ENCODE measurements around the gene GSTM2. TPM values are rescaled to one million over a fixed set of nuclear protein-coding genes. Genes with fewer than 3 reads are reported as not detected.

GSTM2 gene
- total RNA-seq, 1 experiment from 2014 or later: 47.3 TPM

GRCh38 chr1:109628540-109629321 lies 39.1 kb upstream of the GSTM2 start:
- Histone ChIP-seq H3K27ac (ENCODE audit: low read depth, low read length, poor library complexity, severe bottlenecking) (no peak overlapping the region), H3K9me3 (ENCODE audit: low read depth, low read length, poor library complexity, severe bottlenecking) (no peaks in the 10 kb centered on the region), H3K27me3 (replicated peaks; ENCODE audit: insufficient read depth, low read depth, low read length, poor library complexity) (no peaks in the 10 kb centered on the region), H3K4me3 (ENCODE audit: low read depth, low read length, poor library complexity, severe bottlenecking) (no peak overlapping the region), H3K4me1 (ENCODE audit: insufficient read depth, low read length, poor library complexity, severe bottlenecking) (peaks cover 24% of the 10 kb centered on the region), H3K36me3 (ENCODE audit: insufficient read depth, low read length, poor library complexity, severe bottlenecking) (peaks cover 49% of the 10 kb centered on the region)
- CTCF ChIA-PET: interaction anchor here (1.5 kb wide), 1 partner anchor 83 kb away, joined by 3 read pairs; no protein-coding TSS in a partner anchor
- no peak for DNase-seq (ENCODE audit: low spot score)
- no peak for TF ChIP-seq EZH2 (IDR thresholded peaks at IDR 0.05; ENCODE audit: borderline replicate concordance, low read depth, low read length, poor library complexity, severe bottlenecking)
- no peak for TF ChIP-seq CTCF (conservative IDR thresholded peaks at IDR 0.05; ENCODE audit: low read depth, low read length)
- BruUV-seq (replicated peaks): no TSS peak
- POLR2A ChIA-PET (ENCODE audit: low non-redundant PET): no interaction called here
- intact Hi-C loops (cut with micrococcal nuclease; ENCODE audit: unreplicated experiment): no loop called here

DNA sequence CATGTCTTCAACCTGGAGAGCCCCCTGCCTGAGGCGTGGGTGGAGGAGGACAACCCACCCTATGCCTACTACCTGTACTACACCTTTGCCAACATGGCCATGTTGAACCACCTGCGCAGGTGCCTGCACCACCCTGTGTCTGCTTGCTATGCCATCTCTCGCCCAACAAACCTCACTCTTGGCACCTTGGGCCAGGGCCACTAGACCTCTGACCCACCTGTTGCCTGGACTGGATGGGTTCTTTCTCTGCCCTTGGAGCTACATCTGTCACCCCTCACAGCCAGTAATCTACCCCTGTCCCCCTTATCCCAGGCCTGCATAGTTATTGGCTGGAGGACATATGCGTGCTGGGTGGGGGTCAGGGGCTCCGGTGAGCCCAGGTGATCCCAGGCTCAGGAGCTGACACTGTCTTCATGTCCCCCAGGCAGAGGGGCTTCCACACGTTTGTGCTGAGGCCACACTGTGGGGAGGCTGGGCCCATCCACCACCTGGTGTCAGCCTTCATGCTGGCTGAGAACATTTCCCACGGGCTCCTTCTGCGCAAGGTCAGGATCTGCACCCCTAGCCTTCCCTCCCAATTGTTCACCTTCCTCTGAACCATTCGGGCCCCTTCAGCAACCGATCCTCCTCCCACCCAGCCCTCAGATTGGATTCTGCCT lies 38.4 kb upstream of the GSTM2 start:
- no peak overlapping the region for H3K27ac ChIP-seq (ENCODE audit: low read depth, low read length, poor library complexity, severe bottlenecking)
- POLR2A ChIA-PET (ENCODE audit: low non-redundant PET): no interaction called here
- CTCF ChIA-PET: interaction anchor here (0.6 to 1.5 kb wide), 6 partner anchors 9 to 222 kb away, joined by 3 to 33 read pairs (median 6); partner anchors contain the start of gene GNAI3
- no peak for TF ChIP-seq EZH2 (IDR thresholded peaks at IDR 0.05; ENCODE audit: borderline replicate concordance, low read depth, low read length, poor library complexity, severe bottlenecking)
- no peak for TF ChIP-seq CTCF (conservative IDR thresholded peaks at IDR 0.05; ENCODE audit: low read depth, low read length)
- peaks cover 49% of the 10 kb centered on the region for H3K36me3 ChIP-seq (ENCODE audit: insufficient read depth, low read length, poor library complexity, severe bottlenecking)
- H3K27me3 ChIP-seq (replicated peaks; ENCODE audit: insufficient read depth, low read depth, low read length, poor library complexity): no peaks in the 10 kb centered on the region
- intact Hi-C loops (cut with micrococcal nuclease; ENCODE audit: unreplicated experiment): no loop called here
- peaks cover 18% of the 10 kb centered on the region for H3K4me1 ChIP-seq (ENCODE audit: insufficient read depth, low read length, poor library complexity, severe bottlenecking)
- no peaks in the 10 kb centered on the region for H3K9me3 ChIP-seq (ENCODE audit: low read depth, low read length, poor library complexity, severe bottlenecking)
- BruUV-seq (replicated peaks): no TSS peak
- no peak overlapping the region for H3K4me3 ChIP-seq (ENCODE audit: low read depth, low read length, poor library complexity, severe bottlenecking)
- DNase-seq (ENCODE audit: low spot score): no peak

GRCh38 chr1:109630081-109630897 lies 37.6 kb upstream of the GSTM2 start:
- Histone ChIP-seq H3K27ac (ENCODE audit: low read depth, low read length, poor library complexity, severe bottlenecking) (no peak overlapping the region), H3K4me1 (ENCODE audit: insufficient read depth, low read length, poor library complexity, severe bottlenecking) (peaks cover 25% of the 10 kb centered on the region), H3K9me3 (ENCODE audit: low read depth, low read length, poor library complexity, severe bottlenecking) (no peaks in the 10 kb centered on the region), H3K36me3 (ENCODE audit: insufficient read depth, low read length, poor library complexity, severe bottlenecking) (peaks cover 49% of the 10 kb centered on the region), H3K27me3 (replicated peaks; ENCODE audit: insufficient read depth, low read depth, low read length, poor library complexity) (no peaks in the 10 kb centered on the region), H3K4me3 (ENCODE audit: low read depth, low read length, poor library complexity, severe bottlenecking) (no peak overlapping the region)
- ChIA-PET CTCF (interaction anchor here (0.6 to 1.4 kb wide), 11 partner anchors 10 to 221 kb away, joined by 3 to 33 read pairs (median 5); partner anchors contain the start of gene GNAI3), POLR2A (ENCODE audit: low non-redundant PET) (interaction anchor here (0.7 kb wide), 1 partner anchor 13 kb away, joined by 7 read pairs; no protein-coding TSS in a partner anchor)
- DNase-seq (ENCODE audit: low spot score): no peak
- TF ChIP-seq CTCF (conservative IDR thresholded peaks at IDR 0.05; ENCODE audit: low read depth, low read length) (0 out of 2 replicates have a peak, but pooled peaks have one; percentile 15), EZH2 (IDR thresholded peaks at IDR 0.05; ENCODE audit: borderline replicate concordance, low read depth, low read length, poor library complexity, severe bottlenecking) (no peak)
- intact Hi-C loops (cut with micrococcal nuclease; ENCODE audit: unreplicated experiment): no loop called here
- BruUV-seq (replicated peaks): no TSS peak
